Activated naive CD8-positive, alpha-beta T cell treated with anti-CD3 and anti-CD28 coated beads for 36 hours (primary cell): Measurements from ENCODE around the gene ANTXR1. TPM values are rescaled to one million over a fixed set of nuclear protein-coding genes. Genes with fewer than 3 reads are reported as not detected.

ENCODE experiments used
- DNase-seq: peaks from one replicate; pipeline ENCODE4 v3.0.0; 2021
- H3K27ac Mint-ChIP-seq: one replicate; pipeline ENCODE4 v1.8.0; 2022; ENCODE audit warnings: mild to moderate bottlenecking, moderate library complexity, mixed read lengths
- H3K27me3 Mint-ChIP-seq: one replicate; pipeline ENCODE4 v1.8.0; 2022; ENCODE audit warnings: mild to moderate bottlenecking, mixed read lengths
- H3K36me3 Mint-ChIP-seq: one replicate; pipeline ENCODE4 v1.8.0; 2021; ENCODE audit warnings: mild to moderate bottlenecking, mixed read lengths
- H3K4me1 Mint-ChIP-seq: one replicate; pipeline ENCODE4 v1.8.0; 2021; ENCODE audit warnings: mixed read lengths
- H3K4me3 Mint-ChIP-seq: one replicate; pipeline ENCODE4 v1.8.0; 2022; ENCODE audit warnings: mild to moderate bottlenecking, moderate library complexity, mixed read lengths
- H3K9me3 Mint-ChIP-seq: one replicate; pipeline ENCODE4 v1.8.0; 2022; ENCODE audit warnings: mixed read lengths
- total RNA-seq, 2 experiments: library from RNA; stranded (reverse); gene quantifications; one replicate each; pipeline ENCODE4 v1.2.3, GENCODE V29; 2021

The ANTXR1 gene
- total RNA-seq, result 1 to 10 TPM in 1 of 2 experiments, under 1 TPM in 1; 0.91 to 1.1 TPM

GRCh38 chr2:69013142-69013839 lies at the start of gene ANTXR1:
TSS of gene ANTXR1 (plus strand) at chr2:69013179. CDS start at chr2:69013500, 321 bp downstream.
- no peaks in the 10 kb centered on the region for H3K36me3 Mint-ChIP-seq
- DNase-seq, result peak; percentile 21
- no peaks in the 10 kb centered on the region for H3K9me3 Mint-ChIP-seq
- no peak within 1 kb of the TSS for H3K27ac Mint-ChIP-seq
- H3K4me1 Mint-ChIP-seq, result peaks cover 16% of the 10 kb centered on the region
- peak within 1 kb of the TSS; percentile 83 for H3K4me3 Mint-ChIP-seq
- H3K27me3 Mint-ChIP-seq, result peaks cover 57% of the 10 kb centered on the region

- Mint-ChIP-seq H3K9me3 (no peaks in the 10 kb centered on the region), H3K36me3 (no peaks in the 10 kb centered on the region), H3K27ac (no peak overlapping the region), H3K4me1 (no peaks in the 10 kb centered on the region), H3K27me3 (peaks cover 17% of the 10 kb centered on the region), H3K4me3 (no peak overlapping the region)
- DNase-seq, result no peak
Measured at GRCh38 chr2:68964282-68964681, 48.7 kb upstream of the ANTXR1 start.

GRCh38 chr2:68968221-68968620 lies 44.8 kb upstream of the ANTXR1 start:
- no peaks in the 10 kb centered on the region for H3K9me3 Mint-ChIP-seq
- peaks cover 7% of the 10 kb centered on the region for H3K27me3 Mint-ChIP-seq
- no peaks in the 10 kb centered on the region for H3K4me1 Mint-ChIP-seq

GRCh38 chr2:68969736-68970490 lies 43.1 kb upstream of the ANTXR1 start:
- H3K36me3 Mint-ChIP-seq, result no peaks in the 10 kb centered on the region
- H3K4me1 Mint-ChIP-seq, result no peaks in the 10 kb centered on the region
- H3K4me3 Mint-ChIP-seq, result no peak overlapping the region

More at GRCh38 chr2:68968221-68968620, 44.8 kb upstream of the ANTXR1 start:
- no peak for DNase-seq
- Mint-ChIP-seq H3K36me3 (no peaks in the 10 kb centered on the region), H3K4me3 (no peak overlapping the region), H3K27ac (no peak overlapping the region)

GRCh38 chr2:68970566-68971265 lies 42.3 kb upstream of the ANTXR1 start:
- H3K9me3 Mint-ChIP-seq, result no peaks in the 10 kb centered on the region
- H3K27me3 Mint-ChIP-seq, result peaks cover 11% of the 10 kb centered on the region
- H3K36me3 Mint-ChIP-seq, result no peaks in the 10 kb centered on the region
- no peaks in the 10 kb centered on the region for H3K4me1 Mint-ChIP-seq
- no peak for DNase-seq
- no peak overlapping the region for H3K27ac Mint-ChIP-seq
- no peak overlapping the region for H3K4me3 Mint-ChIP-seq

More at GRCh38 chr2:68969736-68970490, 43.1 kb upstream of the ANTXR1 start:
- no peak overlapping the region for H3K27ac Mint-ChIP-seq
- H3K9me3 Mint-ChIP-seq, result no peaks in the 10 kb centered on the region
- peaks cover 3% of the 10 kb centered on the region for H3K27me3 Mint-ChIP-seq
- no peak for DNase-seq

- Mint-ChIP-seq H3K36me3 (no peaks in the 10 kb centered on the region), H3K27ac (no peak overlapping the region), H3K4me1 (no peaks in the 10 kb centered on the region), H3K27me3 (peaks cover 11% of the 10 kb centered on the region), H3K4me3 (no peak overlapping the region), H3K9me3 (no peaks in the 10 kb centered on the region)
- DNase-seq, result no peak
Measured at GRCh38 chr2:68971591-68972231, 41.3 kb upstream of the ANTXR1 start.

- Mint-ChIP-seq H3K9me3 (no peaks in the 10 kb centered on the region), H3K27ac (no peak within 1 kb of the TSS), H3K4me1 (no peaks in the 10 kb centered on the region), H3K36me3 (no peaks in the 10 kb centered on the region), H3K4me3 (no peak within 1 kb of the TSS), H3K27me3 (peaks cover 20% of the 10 kb centered on the region)
- DNase-seq, result no peak
Measured at GRCh38 chr2:68974251-68974650, 38.7 kb upstream of the ANTXR1 start, which contains the start of gene GKN1. TSS of gene GKN1 (plus strand) at chr2:68974636. CDS start at chr2:68974678, 42 bp downstream.

GRCh38 chr2:68974946-68975665 lies 37.9 kb upstream of the ANTXR1 start:
- no peaks in the 10 kb centered on the region for H3K36me3 Mint-ChIP-seq
- H3K27ac Mint-ChIP-seq, result no peak overlapping the region
- H3K9me3 Mint-ChIP-seq, result no peaks in the 10 kb centered on the region
- DNase-seq, result no peak
- H3K4me1 Mint-ChIP-seq, result no peaks in the 10 kb centered on the region
- no peak overlapping the region for H3K4me3 Mint-ChIP-seq
- H3K27me3 Mint-ChIP-seq, result peaks cover 26% of the 10 kb centered on the region

GRCh38 chr2:68975844-68976243 lies 37.1 kb upstream of the ANTXR1 start:
- Mint-ChIP-seq H3K4me3 (no peak overlapping the region), H3K9me3 (no peaks in the 10 kb centered on the region), H3K27ac (no peak overlapping the region), H3K36me3 (no peaks in the 10 kb centered on the region), H3K4me1 (no peaks in the 10 kb centered on the region), H3K27me3 (peaks cover 26% of the 10 kb centered on the region)
- DNase-seq, result no peak

- no peak for DNase-seq
- H3K36me3 Mint-ChIP-seq, result no peaks in the 10 kb centered on the region
- H3K27me3 Mint-ChIP-seq, result peaks cover 26% of the 10 kb centered on the region
- no peak overlapping the region for H3K27ac Mint-ChIP-seq
- no peaks in the 10 kb centered on the region for H3K4me1 Mint-ChIP-seq
- no peak overlapping the region for H3K4me3 Mint-ChIP-seq
- no peaks in the 10 kb centered on the region for H3K9me3 Mint-ChIP-seq
Measured at GRCh38 chr2:68977453-68977852, 35.5 kb upstream of the ANTXR1 start.

GRCh38 chr2:68978098-68978497 lies 34.9 kb upstream of the ANTXR1 start:
- Mint-ChIP-seq H3K36me3 (no peaks in the 10 kb centered on the region), H3K9me3 (no peaks in the 10 kb centered on the region), H3K27me3 (peaks cover 26% of the 10 kb centered on the region), H3K4me1 (no peaks in the 10 kb centered on the region), H3K4me3 (no peak overlapping the region), H3K27ac (no peak overlapping the region)
- DNase-seq, result no peak

GRCh38 chr2:68980956-68981355 lies 32.0 kb upstream of the ANTXR1 start:
- Mint-ChIP-seq H3K27ac (no peak overlapping the region), H3K36me3 (no peaks in the 10 kb centered on the region), H3K27me3 (peaks cover 15% of the 10 kb centered on the region), H3K4me1 (no peaks in the 10 kb centered on the region), H3K9me3 (no peaks in the 10 kb centered on the region), H3K4me3 (no peak overlapping the region)
- DNase-seq, result no peak

GRCh38 chr2:68987021-68987503 lies 25.9 kb upstream of the ANTXR1 start:
- Mint-ChIP-seq H3K27me3 (peaks cover 3% of the 10 kb centered on the region), H3K4me3 (no peak overlapping the region), H3K9me3 (no peaks in the 10 kb centered on the region), H3K27ac (no peak overlapping the region), H3K4me1 (no peaks in the 10 kb centered on the region), H3K36me3 (no peaks in the 10 kb centered on the region)
- DNase-seq, result no peak

- Mint-ChIP-seq H3K4me1 (no peaks in the 10 kb centered on the region), H3K9me3 (no peaks in the 10 kb centered on the region), H3K4me3 (no peak overlapping the region), H3K27me3 (peaks cover 4% of the 10 kb centered on the region), H3K36me3 (no peaks in the 10 kb centered on the region), H3K27ac (no peak overlapping the region)
- DNase-seq, result no peak
Measured at GRCh38 chr2:68989035-68989434, 23.9 kb upstream of the ANTXR1 start.
